Measurements from ENCODE around the gene SMAD2.
A peak's percentile ranks its signal among the peaks of the same experiment; 100 is the strongest.

SMAD2 gene

GRCh38 chr18:47949202-47949601, 18.7 kb upstream of the SMAD2 start:
- H3K9ac ChIP-seq (ENCODE audit: low read depth, low read length): no peak overlapping the region
- H3K4me1 ChIP-seq (ENCODE audit: insufficient read depth, low read length): 0 out of 2 replicates have a peak, but pooled peaks cover 5% of the 10 kb centered on the region
- no peaks in the 10 kb centered on the region for H3K36me3 ChIP-seq (ENCODE audit: insufficient read depth, low read length)
- H3K9me3 ChIP-seq (ENCODE audit: control insufficient read depth, insufficient read depth, low read length): no peaks in the 10 kb centered on the region; the same call in 1 of the 2 replicates

GRCh38 chr18:47946889-47947288, 16.4 kb upstream of the SMAD2 start:
- Histone ChIP-seq H3K9me3 (ENCODE audit: control insufficient read depth, insufficient read depth, low read length) (no peaks in the 10 kb centered on the region; the same call in 1 of the 2 replicates), H3K36me3 (ENCODE audit: insufficient read depth, low read length) (no peaks in the 10 kb centered on the region), H3K9ac (ENCODE audit: low read depth, low read length) (no peak overlapping the region), H3K4me1 (ENCODE audit: insufficient read depth, low read length) (no peaks in the 10 kb centered on the region)

DNA sequence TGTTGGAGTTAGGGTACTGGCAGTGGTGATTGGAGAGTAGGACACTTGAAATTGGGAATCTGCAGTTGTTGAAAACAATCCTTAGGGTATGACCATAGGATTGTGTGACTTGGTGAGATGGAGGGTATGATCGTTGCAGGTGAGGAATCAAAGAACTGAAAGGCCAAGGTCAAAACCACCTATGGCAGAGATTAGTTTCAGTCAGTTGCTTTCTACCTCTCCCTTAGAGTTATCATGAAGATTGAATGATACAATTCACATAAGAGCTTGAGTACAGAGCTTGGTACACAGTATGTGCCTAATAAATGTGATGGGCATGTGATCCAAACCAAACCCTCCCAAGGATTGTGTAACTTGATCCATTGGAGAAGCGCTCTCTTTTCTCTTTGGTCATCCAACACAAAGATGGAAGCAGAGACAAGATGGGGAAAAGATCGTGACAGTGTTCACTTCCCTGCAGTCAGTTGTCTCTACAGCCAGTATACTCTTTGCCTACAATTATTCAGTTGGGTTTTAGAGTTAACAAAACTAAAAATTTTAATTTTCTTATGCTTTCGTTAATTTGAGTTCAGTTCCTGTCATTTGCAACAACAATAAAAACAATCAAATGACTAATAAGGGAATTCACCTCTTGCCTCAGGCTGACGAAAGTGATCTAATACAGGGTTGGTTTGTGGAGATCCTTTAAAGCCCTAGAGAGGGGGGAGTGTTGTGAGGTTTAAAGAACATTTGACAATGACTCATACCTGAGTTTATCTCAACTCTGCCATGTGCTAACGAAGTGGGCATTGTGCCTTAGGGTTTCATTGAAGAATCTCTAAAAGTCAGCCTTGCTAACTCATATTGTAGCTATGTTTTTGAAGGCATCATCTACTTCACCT, 14.8 kb upstream of the SMAD2 start:
- Histone ChIP-seq H3K9me3 (ENCODE audit: control insufficient read depth, insufficient read depth, low read length) (no peaks in the 10 kb centered on the region; the same call in 1 of the 2 replicates), H3K36me3 (ENCODE audit: insufficient read depth, low read length) (no peaks in the 10 kb centered on the region), H3K9ac (ENCODE audit: low read depth, low read length) (no peak overlapping the region), H3K4me1 (ENCODE audit: insufficient read depth, low read length) (no peaks in the 10 kb centered on the region)

GRCh38 chr18:47936952-47937351, 6.5 kb upstream of the SMAD2 start:
- Histone ChIP-seq H3K36me3 (ENCODE audit: insufficient read depth, low read length) (no peaks in the 10 kb centered on the region), H3K9ac (ENCODE audit: low read depth, low read length) (no peak overlapping the region), H3K4me1 (ENCODE audit: insufficient read depth, low read length) (peaks cover 11% of the 10 kb centered on the region), H3K9me3 (ENCODE audit: control insufficient read depth, insufficient read depth, low read length) (no peaks in the 10 kb centered on the region)

DNA sequence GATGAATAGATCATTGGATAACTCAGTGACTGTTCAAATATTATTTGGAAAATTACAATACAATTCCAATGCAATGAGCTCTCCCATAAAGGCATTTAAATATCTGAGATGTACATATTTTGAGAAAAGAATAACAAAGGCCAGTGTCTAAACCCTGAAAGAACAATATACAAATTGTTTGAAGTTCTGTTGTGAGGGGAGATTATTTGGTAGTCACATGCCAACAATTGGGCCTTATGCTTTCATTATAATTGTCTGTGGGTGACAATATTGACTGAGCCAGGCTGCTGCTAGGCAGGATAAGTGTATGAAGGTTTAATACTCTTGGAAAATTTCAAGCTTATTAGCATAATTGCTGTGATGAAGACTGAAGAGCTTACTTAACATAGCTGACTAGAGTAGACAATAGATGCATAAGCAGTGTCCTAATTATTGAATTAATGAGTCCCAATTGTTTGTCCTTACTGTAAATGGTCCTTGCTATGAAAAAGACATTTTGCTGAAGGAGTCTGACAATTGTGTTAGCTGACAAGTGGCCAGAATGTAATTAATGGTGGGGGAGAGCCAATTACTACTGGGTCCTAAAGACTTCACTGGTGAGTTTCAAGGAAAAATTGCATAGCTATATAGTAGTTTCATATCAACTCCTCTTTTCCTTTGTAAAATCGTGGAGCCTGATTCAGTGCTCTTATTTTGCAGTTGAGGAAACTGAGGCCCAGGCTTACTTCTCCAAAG, 5.0 kb upstream of the SMAD2 start:
- Histone ChIP-seq H3K9ac (ENCODE audit: low read depth, low read length) (no peak overlapping the region), H3K36me3 (ENCODE audit: insufficient read depth, low read length) (no peaks in the 10 kb centered on the region), H3K4me1 (ENCODE audit: insufficient read depth, low read length) (peaks cover 11% of the 10 kb centered on the region), H3K9me3 (ENCODE audit: control insufficient read depth, insufficient read depth, low read length) (no peaks in the 10 kb centered on the region)

- no peak overlapping the region; the same call in 1 of the 2 replicates for H3K9ac ChIP-seq (ENCODE audit: low read depth, low read length)
- H3K9me3 ChIP-seq (ENCODE audit: control insufficient read depth, insufficient read depth, low read length): no peaks in the 10 kb centered on the region
- peaks cover 11% of the 10 kb centered on the region for H3K4me1 ChIP-seq (ENCODE audit: insufficient read depth, low read length)
- H3K36me3 ChIP-seq (ENCODE audit: insufficient read depth, low read length): no peaks in the 10 kb centered on the region
These were observed 2.1 kb upstream of the SMAD2 start for GRCh38 chr18:47932603-47933002.

- no peaks in the 10 kb centered on the region for H3K9me3 ChIP-seq (ENCODE audit: control insufficient read depth, insufficient read depth, low read length)
- H3K36me3 ChIP-seq (ENCODE audit: insufficient read depth, low read length): no peaks in the 10 kb centered on the region
- peak overlapping the region; percentile 96 for H3K9ac ChIP-seq (ENCODE audit: low read depth, low read length)
- peaks cover 14% of the 10 kb centered on the region for H3K4me1 ChIP-seq (ENCODE audit: insufficient read depth, low read length)
These were observed 1.7 kb upstream of the SMAD2 start for GRCh38 chr18:47932190-47932589.

- H3K9ac ChIP-seq (ENCODE audit: low read depth, low read length): peak overlapping the region; percentile 96
- peaks cover 19% of the 10 kb centered on the region for H3K4me1 ChIP-seq (ENCODE audit: insufficient read depth, low read length)
- H3K9me3 ChIP-seq (ENCODE audit: control insufficient read depth, insufficient read depth, low read length): no peaks in the 10 kb centered on the region
- H3K36me3 ChIP-seq (ENCODE audit: insufficient read depth, low read length): no peaks in the 10 kb centered on the region
These were observed 1.3 kb upstream of the SMAD2 start for GRCh38 chr18:47931718-47932103.

- no peaks in the 10 kb centered on the region for H3K9me3 ChIP-seq (ENCODE audit: control insufficient read depth, insufficient read depth, low read length)
- peak overlapping the region; percentile 96 for H3K9ac ChIP-seq (ENCODE audit: low read depth, low read length)
- peaks cover 24% of the 10 kb centered on the region for H3K4me1 ChIP-seq (ENCODE audit: insufficient read depth, low read length)
- H3K36me3 ChIP-seq (ENCODE audit: insufficient read depth, low read length): no peaks in the 10 kb centered on the region
These were observed 665 bp upstream of the SMAD2 start for GRCh38 chr18:47930931-47931717.

DNA sequence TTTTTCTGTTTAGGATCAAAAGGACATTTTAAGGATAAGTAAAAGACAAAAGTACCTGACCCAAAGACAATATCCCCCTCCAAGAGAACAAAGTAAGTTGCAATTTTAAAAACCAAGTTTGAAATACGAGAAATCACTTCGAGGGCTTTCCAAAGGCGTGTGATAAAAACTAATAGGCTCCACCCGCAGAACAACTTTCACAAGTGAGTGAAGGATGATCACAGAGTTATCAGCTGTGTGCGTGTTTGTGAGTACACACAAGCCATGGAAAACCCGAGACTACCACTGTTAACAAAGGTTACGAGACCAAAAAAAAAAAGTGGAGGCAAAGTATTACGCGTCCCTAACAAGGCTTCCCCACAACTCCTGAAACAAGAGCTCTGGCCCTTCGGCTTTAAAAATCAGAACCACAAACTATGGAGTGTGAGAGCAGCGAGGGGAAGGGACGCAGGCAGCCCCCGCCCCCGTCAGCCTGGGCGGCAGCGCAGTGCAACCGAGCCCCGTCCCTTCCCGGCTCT, 719 bp downstream of the SMAD2 start:
- no peaks in the 10 kb centered on the region for H3K9me3 ChIP-seq (ENCODE audit: control insufficient read depth, insufficient read depth, low read length)
- H3K36me3 ChIP-seq (ENCODE audit: insufficient read depth, low read length): no peaks in the 10 kb centered on the region
- H3K9ac ChIP-seq (ENCODE audit: low read depth, low read length): peak overlapping the region; percentile 98
- H3K4me1 ChIP-seq (ENCODE audit: insufficient read depth, low read length): peaks cover 27% of the 10 kb centered on the region

- Histone ChIP-seq H3K9me3 (ENCODE audit: control insufficient read depth, insufficient read depth, low read length) (no peaks in the 10 kb centered on the region), H3K4me1 (ENCODE audit: insufficient read depth, low read length) (peaks cover 30% of the 10 kb centered on the region), H3K9ac (ENCODE audit: low read depth, low read length) (peak overlapping the region; percentile 98), H3K36me3 (ENCODE audit: insufficient read depth, low read length) (no peaks in the 10 kb centered on the region)
These were observed 2.0 kb downstream of the SMAD2 start for GRCh38 chr18:47928466-47928865.

DNA sequence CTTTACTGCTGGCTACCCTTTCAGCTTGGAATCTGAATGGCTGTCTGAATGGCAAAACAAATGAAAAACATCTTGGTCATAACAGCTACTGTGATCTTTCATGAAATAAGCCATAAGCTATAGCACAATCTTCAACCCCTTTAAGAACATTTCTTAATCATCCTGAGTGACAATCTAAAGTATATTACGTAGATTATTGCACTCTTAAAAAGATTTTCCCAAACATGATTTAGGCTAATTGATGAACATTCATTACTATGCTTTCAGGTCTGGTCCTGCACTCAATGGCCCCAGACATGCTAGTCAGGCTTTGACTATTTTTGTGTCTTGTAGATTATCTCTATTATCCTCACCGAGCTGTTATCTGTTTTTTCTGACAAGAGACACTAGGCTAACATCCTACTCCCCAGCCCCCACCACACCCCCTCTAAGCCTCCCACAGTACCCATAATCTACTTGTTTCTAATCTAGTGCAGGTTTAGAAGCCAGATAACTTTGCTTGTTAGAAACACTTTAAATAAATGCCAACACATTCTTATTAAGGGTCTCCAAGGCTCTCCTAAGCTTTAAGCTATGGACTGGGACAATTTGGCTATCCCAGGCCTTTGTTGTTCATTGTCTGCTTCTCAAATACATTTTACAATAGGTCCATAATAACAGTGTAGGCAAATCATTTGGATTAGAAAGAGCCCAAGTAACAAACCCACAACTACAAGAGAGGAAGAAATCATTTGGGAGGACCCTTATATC, 4.2 kb downstream of the SMAD2 start:
- Histone ChIP-seq H3K4me1 (ENCODE audit: insufficient read depth, low read length) (peaks cover 24% of the 10 kb centered on the region), H3K9me3 (ENCODE audit: control insufficient read depth, insufficient read depth, low read length) (no peaks in the 10 kb centered on the region), H3K9ac (ENCODE audit: low read depth, low read length) (no peak overlapping the region), H3K36me3 (ENCODE audit: insufficient read depth, low read length) (no peaks in the 10 kb centered on the region)

DNA sequence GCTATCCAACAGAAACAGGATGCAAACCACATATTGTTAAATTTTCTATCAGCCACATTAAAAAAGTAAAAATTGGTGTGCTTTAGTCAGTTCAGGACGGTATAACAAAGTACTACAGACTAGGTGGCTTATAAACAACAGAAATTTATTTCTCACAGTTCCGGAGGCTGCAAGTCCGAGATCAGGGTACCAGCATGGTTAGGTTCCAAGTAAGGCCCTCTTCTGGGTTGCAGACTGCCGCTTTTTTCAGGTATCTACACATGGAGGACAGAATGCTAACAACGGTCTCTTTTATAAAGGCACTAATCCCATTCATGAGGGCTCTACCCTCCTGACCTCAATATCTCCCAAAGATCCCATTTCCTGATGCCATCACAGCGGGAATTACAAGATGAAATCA, 10.5 kb downstream of the SMAD2 start:
- H3K9ac ChIP-seq (ENCODE audit: low read depth, low read length): no peak overlapping the region
- H3K9me3 ChIP-seq (ENCODE audit: control insufficient read depth, insufficient read depth, low read length): no peaks in the 10 kb centered on the region
- no peaks in the 10 kb centered on the region for H3K36me3 ChIP-seq (ENCODE audit: insufficient read depth, low read length)

More for the DNA sequence above, 10.5 kb downstream of the SMAD2 start:
- peaks cover 37% of the 10 kb centered on the region for H3K4me1 ChIP-seq (ENCODE audit: insufficient read depth, low read length)

Data from ES-I3 (cell line).